ENCODE data around the gene GALNT12.

- TF ChIP-seq, protein P1, sequence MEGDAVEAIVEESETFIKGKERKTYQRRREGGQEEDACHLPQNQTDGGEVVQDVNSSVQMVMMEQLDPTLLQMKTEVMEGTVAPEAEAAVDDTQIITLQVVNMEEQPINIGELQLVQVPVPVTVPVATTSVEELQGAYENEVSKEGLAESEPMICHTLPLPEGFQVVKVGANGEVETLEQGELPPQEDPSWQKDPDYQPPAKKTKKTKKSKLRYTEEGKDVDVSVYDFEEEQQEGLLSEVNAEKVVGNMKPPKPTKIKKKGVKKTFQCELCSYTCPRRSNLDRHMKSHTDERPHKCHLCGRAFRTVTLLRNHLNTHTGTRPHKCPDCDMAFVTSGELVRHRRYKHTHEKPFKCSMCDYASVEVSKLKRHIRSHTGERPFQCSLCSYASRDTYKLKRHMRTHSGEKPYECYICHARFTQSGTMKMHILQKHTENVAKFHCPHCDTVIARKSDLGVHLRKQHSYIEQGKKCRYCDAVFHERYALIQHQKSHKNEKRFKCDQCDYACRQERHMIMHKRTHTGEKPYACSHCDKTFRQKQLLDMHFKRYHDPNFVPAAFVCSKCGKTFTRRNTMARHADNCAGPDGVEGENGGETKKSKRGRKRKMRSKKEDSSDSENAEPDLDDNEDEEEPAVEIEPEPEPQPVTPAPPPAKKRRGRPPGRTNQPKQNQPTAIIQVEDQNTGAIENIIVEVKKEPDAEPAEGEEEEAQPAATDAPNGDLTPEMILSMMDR (IDR thresholded peaks at IDR 0.05; ENCODE audit: low read length) = no peak
- TF ChIP-seq EZH2 (IDR thresholded peaks at IDR 0.05; ENCODE audit: borderline replicate concordance, low read length) = no peak
Measured at GRCh38 chr9:98867103-98867428, 59.6 kb downstream of the GALNT12 start.
